Thoracic aorta (tissue), 2 donors: ENCODE data around the gene FTO. TPM values are rescaled to one million over a fixed set of nuclear protein-coding genes. Genes with fewer than 3 reads are reported as not detected.

ENCODE experiments used
- ATAC-seq: fragments of 150-250 bp; one replicate; pipeline ENCODE4 v1.8.0; 2017; ENCODE audit warnings: low read depth; ENCODE audit not compliant: insufficient number of reproducible peaks, low FRiP score
- DNase-seq: peaks from one replicate; pipeline ENCODE4 v3.0.0-alpha.2; 2020; ENCODE audit warnings: low spot score
- H3K27ac ChIP-seq, 2 donors: fragments of 200-600 bp; sonication (generic); 1 replicate in 1 of 2; 2 replicates in 1 of 2; pipeline ENCODE4 v1.5.1; 2016; ENCODE audit warnings: mild to moderate bottlenecking in 2 of 2, moderate library complexity in 2 of 2
- H3K27me3 ChIP-seq: fragments of 200-600 bp; sonication (generic); replicated peaks from 2 replicates; pipeline ENCODE4 v1.6.0; 2016; ENCODE audit warnings: mild to moderate bottlenecking; ENCODE audit not compliant: insufficient read depth
- H3K36me3 ChIP-seq: fragments of 200-600 bp; sonication (generic); one replicate; pipeline ENCODE4 v1.5.1; 2016
- H3K4me1 ChIP-seq, 2 donors: fragments of 200-600 bp; sonication (generic); 1 replicate in 1 of 2; 2 replicates in 1 of 2; pipeline versions ENCODE4 v1.5.1 to v1.6.0; 2016; ENCODE audit warnings: low read depth in 2 of 2, mild to moderate bottlenecking in 1 of 2; ENCODE audit not compliant: control insufficient read depth in 1 of 2
- H3K4me3 ChIP-seq: fragments of 200-600 bp; sonication (generic); 2 replicates; pipeline ENCODE4 v1.5.1; 2016; ENCODE audit warnings: mild to moderate bottlenecking
- H3K9me3 ChIP-seq: fragments of 200-600 bp; sonication (generic); 2 replicates; pipeline ENCODE4 v1.5.1; 2016
- total RNA-seq, 2 donors: library from RNA; depleted of rRNA; stranded (reverse); fragments of >200 nt; gene quantifications; one replicate each; pipeline versions ENCODE4 v1.1.0 to v1.2.3, GENCODE V29; 2016
- TF ChIP-seq, protein P1 (sequence below): fragments of 200-600 bp; sonication (generic); IDR thresholded peaks from one replicate; pipeline ENCODE4 v1.5.1; 2019; ENCODE audit warnings: antibody characterized with exemption

Gene FTO
- total RNA-seq, 2 donors from 2014 or later, result 99.6 to 103 TPM

DNA sequence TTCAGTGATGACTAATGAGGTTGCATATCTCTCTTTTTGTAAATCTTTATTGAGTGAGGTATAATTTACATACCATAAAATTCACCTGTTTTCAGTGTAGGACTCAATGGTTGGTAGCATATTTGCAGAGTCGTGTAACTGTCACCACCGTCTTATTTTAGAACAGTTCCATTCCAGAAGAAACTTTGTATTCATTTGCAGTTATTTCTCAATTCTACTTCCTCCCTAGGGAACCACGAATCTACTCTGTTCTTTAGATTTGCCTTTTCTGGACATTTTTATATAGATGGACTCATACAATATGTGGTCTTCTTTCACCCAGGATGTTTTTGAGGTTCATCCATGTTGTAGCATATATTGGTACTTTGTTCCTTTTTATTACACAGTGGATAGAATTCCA, 3.7 kb downstream of the FTO start:
- TF ChIP-seq, protein P1, sequence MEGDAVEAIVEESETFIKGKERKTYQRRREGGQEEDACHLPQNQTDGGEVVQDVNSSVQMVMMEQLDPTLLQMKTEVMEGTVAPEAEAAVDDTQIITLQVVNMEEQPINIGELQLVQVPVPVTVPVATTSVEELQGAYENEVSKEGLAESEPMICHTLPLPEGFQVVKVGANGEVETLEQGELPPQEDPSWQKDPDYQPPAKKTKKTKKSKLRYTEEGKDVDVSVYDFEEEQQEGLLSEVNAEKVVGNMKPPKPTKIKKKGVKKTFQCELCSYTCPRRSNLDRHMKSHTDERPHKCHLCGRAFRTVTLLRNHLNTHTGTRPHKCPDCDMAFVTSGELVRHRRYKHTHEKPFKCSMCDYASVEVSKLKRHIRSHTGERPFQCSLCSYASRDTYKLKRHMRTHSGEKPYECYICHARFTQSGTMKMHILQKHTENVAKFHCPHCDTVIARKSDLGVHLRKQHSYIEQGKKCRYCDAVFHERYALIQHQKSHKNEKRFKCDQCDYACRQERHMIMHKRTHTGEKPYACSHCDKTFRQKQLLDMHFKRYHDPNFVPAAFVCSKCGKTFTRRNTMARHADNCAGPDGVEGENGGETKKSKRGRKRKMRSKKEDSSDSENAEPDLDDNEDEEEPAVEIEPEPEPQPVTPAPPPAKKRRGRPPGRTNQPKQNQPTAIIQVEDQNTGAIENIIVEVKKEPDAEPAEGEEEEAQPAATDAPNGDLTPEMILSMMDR, result no peak
- Histone ChIP-seq H3K4me3 (no peak overlapping the region), H3K27me3 (no peaks in the 10 kb centered on the region), H3K36me3 (no peaks in the 10 kb centered on the region), H3K4me1 (peaks cover 7 to 21% of the 10 kb centered on the region in 2 donors), H3K27ac (no peak overlapping the region), H3K9me3 (no peaks in the 10 kb centered on the region)
- ATAC-seq, result no peak
- DNase-seq, result no peak

DNA sequence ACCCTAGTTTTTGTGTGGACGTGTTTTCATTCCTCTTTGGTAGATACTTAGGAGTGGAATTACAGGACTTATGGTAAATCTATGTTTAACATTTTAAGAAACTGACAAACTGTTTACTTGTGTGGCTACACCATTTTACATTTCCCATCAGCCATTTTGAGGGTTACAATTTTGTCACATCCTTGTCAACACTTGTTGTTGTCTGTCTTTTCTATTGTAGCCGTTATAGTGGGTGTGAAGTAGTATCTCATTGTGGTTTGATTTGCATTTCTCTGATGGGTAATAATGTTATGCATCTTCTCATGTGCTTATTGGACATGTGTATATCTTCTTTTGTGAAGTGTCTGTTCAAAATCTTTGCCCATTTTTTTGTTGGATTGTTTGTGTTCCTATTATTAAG, 4.5 kb downstream of the FTO start:
- DNase-seq (no peak), ATAC-seq (no peak)
- Histone ChIP-seq H3K36me3 (no peaks in the 10 kb centered on the region), H3K4me3 (no peak overlapping the region), H3K27me3 (no peaks in the 10 kb centered on the region), H3K9me3 (no peaks in the 10 kb centered on the region), H3K27ac (no peak overlapping the region), H3K4me1 (peaks cover 10 to 26% of the 10 kb centered on the region in 2 donors)
- TF ChIP-seq, protein P1, result no peak

DNA sequence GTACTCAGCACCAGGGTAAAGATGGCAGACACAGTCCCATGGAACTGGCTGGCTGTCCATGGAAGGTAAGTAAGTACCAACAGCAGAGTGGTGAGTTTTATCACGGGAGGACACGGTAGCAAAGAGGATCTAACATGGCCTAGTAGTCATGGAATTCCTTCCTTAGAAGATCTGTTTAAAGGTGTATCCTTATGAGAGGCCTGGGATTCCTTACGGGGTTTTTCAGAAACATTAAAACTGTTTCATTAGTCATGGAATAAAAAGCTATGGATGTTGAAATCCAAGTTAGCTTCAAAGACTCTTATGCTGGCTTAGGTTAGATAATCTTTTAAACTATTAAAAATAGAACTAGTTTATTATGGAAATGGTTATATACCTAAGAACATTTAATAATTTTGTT, 7.4 kb downstream of the FTO start:
- TF ChIP-seq, protein P1, result no peak
- Histone ChIP-seq H3K4me1 (peaks cover 10 to 17% of the 10 kb centered on the region in 2 donors), H3K9me3 (no peaks in the 10 kb centered on the region), H3K36me3 (no peaks in the 10 kb centered on the region), H3K27ac (no peak overlapping the region), H3K27me3 (no peaks in the 10 kb centered on the region), H3K4me3 (no peak overlapping the region)
- no peak for DNase-seq
- ATAC-seq, result no peak

DNA sequence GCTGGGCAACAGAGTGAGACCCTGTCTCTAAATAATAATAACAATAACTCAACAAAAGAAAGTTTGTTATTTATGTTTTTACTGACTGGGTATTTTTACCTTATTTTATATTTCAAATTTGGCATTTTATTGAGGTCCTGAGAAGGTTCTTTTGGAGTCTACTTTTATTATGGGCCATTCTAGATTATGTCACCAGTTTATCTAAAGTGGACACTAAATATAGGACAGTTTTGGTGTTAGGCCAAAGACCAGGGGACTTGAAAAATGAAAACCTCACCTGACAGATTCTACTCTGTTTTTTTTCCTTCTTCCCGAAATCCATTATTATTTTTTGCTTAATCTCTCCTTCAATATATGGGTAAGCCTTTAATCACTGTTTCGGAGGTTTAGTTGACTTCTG, 8.1 kb downstream of the FTO start:
- TF ChIP-seq, protein P1, result no peak
- Histone ChIP-seq H3K4me1 (peaks cover 10 to 17% of the 10 kb centered on the region in 2 donors), H3K36me3 (no peaks in the 10 kb centered on the region)

DNA sequence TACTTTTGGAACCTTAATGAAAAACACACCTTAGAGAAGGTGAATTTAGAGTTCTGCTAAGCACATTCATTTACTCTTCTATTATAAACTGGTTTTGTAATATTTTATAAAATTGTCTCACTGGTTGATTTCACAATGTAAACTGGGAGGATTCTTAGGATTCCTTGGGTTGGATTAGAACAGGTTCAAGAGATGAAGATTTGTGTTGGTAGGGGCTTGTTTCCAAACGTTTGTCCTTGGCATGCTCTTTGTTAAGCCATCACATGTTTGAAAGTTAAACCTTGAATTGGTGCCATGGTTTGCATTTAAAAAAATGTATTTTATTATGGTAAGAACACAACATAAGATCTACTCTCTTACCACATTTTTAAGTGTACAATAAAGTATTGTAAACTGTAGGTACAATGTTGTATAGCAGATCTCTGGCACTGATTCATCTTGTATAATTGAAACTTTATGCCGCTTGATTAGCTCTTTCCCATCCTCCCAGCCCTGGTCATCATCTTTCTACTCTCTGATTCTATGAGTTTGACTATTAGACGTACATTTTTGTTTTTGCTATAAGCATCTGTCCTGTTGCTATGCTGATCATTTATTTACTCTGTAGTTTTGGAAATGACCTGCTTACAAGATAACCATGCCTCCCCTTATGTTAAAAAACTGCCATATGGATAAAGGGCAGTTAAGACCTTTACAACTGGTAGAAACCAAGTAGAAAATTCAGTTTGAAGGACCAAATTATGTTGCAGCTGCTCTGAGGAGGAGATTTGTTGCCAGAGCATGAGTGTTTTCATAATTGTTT, 9.6 kb downstream of the FTO start:
- H3K27ac ChIP-seq, result no peak overlapping the region
- no peaks in the 10 kb centered on the region for H3K36me3 ChIP-seq
- no peaks in the 10 kb centered on the region for H3K9me3 ChIP-seq
- peaks cover 15 to 24% of the 10 kb centered on the region in 2 donors for H3K4me1 ChIP-seq
- no peak for ATAC-seq
- no peaks in the 10 kb centered on the region for H3K27me3 ChIP-seq
- no peak for DNase-seq
- TF ChIP-seq, protein P1, result no peak
- no peak overlapping the region for H3K4me3 ChIP-seq

More for the DNA sequence above, 8.1 kb downstream of the FTO start:
- no peaks in the 10 kb centered on the region for H3K27me3 ChIP-seq
- H3K27ac ChIP-seq, result no peak overlapping the region
- DNase-seq (no peak), ATAC-seq (no peak)
- no peak overlapping the region for H3K4me3 ChIP-seq
- H3K9me3 ChIP-seq, result no peaks in the 10 kb centered on the region
